ENCODE measurements around the gene ASPG.

The ASPG gene

GRCh38 chr14:104136472-104137296, 51.2 kb downstream of the ASPG start:
- ATAC-seq (replicated peaks; ENCODE audit: extremely low read depth, poor library complexity, severe bottlenecking) = no peak

GRCh38 chr14:104137297-104138097, 52.0 kb downstream of the ASPG start:
- Mint-ChIP-seq H3K36me3 (ENCODE audit: insufficient read depth) (no peaks in the 10 kb centered on the region), H3K27me3 (peaks cover 66% of the 10 kb centered on the region), H3K4me3 (peak overlapping the region; percentile 61), H3K4me1 (peaks cover 4% of the 10 kb centered on the region), H3K27ac (ENCODE audit: low read depth) (no peak overlapping the region), H3K9me3 (no peaks in the 10 kb centered on the region)
- ATAC-seq (replicated peaks; ENCODE audit: extremely low read depth, poor library complexity, severe bottlenecking) (peak; percentile 56), DNase-seq (ENCODE audit: low spot score in 2 of 2) (peak in 1 of 2 donors; percentile 44)

More at GRCh38 chr14:104136472-104137296, 51.2 kb downstream of the ASPG start:
- peak overlapping the region; percentile 61 for H3K4me3 Mint-ChIP-seq
- no peaks in the 10 kb centered on the region for H3K9me3 Mint-ChIP-seq
- H3K36me3 Mint-ChIP-seq (ENCODE audit: insufficient read depth) = no peaks in the 10 kb centered on the region
- H3K27me3 Mint-ChIP-seq = peaks cover 67% of the 10 kb centered on the region
- H3K27ac Mint-ChIP-seq (ENCODE audit: low read depth) = no peak overlapping the region
- no peak for DNase-seq (ENCODE audit: low spot score in 2 of 2)
- peaks cover 4% of the 10 kb centered on the region for H3K4me1 Mint-ChIP-seq

GRCh38 chr14:104138098-104138717, 52.7 kb downstream of the ASPG start, which contains the start of gene KIF26A:
Gene KIF26A, plus strand, starts transcription at chr14:104138587. Its CDS starts 136 bp downstream, at chr14:104138723.
- H3K4me3 Mint-ChIP-seq = peak within 1 kb of the TSS; percentile 16
- H3K36me3 Mint-ChIP-seq (ENCODE audit: insufficient read depth) = no peaks in the 10 kb centered on the region
- H3K9me3 Mint-ChIP-seq = no peaks in the 10 kb centered on the region
- ATAC-seq (replicated peaks; ENCODE audit: extremely low read depth, poor library complexity, severe bottlenecking) (no peak), DNase-seq (ENCODE audit: low spot score in 2 of 2) (no peak)
- peaks cover 4% of the 10 kb centered on the region for H3K4me1 Mint-ChIP-seq
- H3K27ac Mint-ChIP-seq (ENCODE audit: low read depth) = no peak within 1 kb of the TSS
- H3K27me3 Mint-ChIP-seq = peaks cover 65% of the 10 kb centered on the region

GRCh38 chr14:104138718-104139459, 53.4 kb downstream of the ASPG start:
- Mint-ChIP-seq H3K27me3 (peaks cover 58% of the 10 kb centered on the region), H3K9me3 (no peaks in the 10 kb centered on the region), H3K36me3 (ENCODE audit: insufficient read depth) (no peaks in the 10 kb centered on the region), H3K27ac (ENCODE audit: low read depth) (no peak overlapping the region), H3K4me1 (peaks cover 4% of the 10 kb centered on the region), H3K4me3 (peak overlapping the region; percentile 11)
- ATAC-seq (replicated peaks; ENCODE audit: extremely low read depth, poor library complexity, severe bottlenecking) = no peak
- DNase-seq (ENCODE audit: low spot score in 2 of 2) = no peak

GRCh38 chr14:104139460-104140212, 54.1 kb downstream of the ASPG start:
- Mint-ChIP-seq H3K4me3 (peak overlapping the region; percentile 11), H3K9me3 (no peaks in the 10 kb centered on the region), H3K4me1 (peaks cover 4% of the 10 kb centered on the region), H3K27me3 (peaks cover 51% of the 10 kb centered on the region), H3K27ac (ENCODE audit: low read depth) (no peak overlapping the region), H3K36me3 (ENCODE audit: insufficient read depth) (no peaks in the 10 kb centered on the region)
- no peak for ATAC-seq (replicated peaks; ENCODE audit: extremely low read depth, poor library complexity, severe bottlenecking)
- no peak for DNase-seq (ENCODE audit: low spot score in 2 of 2)

GRCh38 chr14:104140213-104140462, 54.6 kb downstream of the ASPG start:
- no peak for DNase-seq (ENCODE audit: low spot score in 2 of 2)
- H3K27ac Mint-ChIP-seq (ENCODE audit: low read depth) = no peak overlapping the region
- H3K9me3 Mint-ChIP-seq = no peaks in the 10 kb centered on the region
- peaks cover 4% of the 10 kb centered on the region for H3K4me1 Mint-ChIP-seq
- ATAC-seq (replicated peaks; ENCODE audit: extremely low read depth, poor library complexity, severe bottlenecking) = no peak
- no peak overlapping the region for H3K4me3 Mint-ChIP-seq
- H3K27me3 Mint-ChIP-seq = peaks cover 46% of the 10 kb centered on the region
- no peaks in the 10 kb centered on the region for H3K36me3 Mint-ChIP-seq (ENCODE audit: insufficient read depth)

- no peak for ATAC-seq (replicated peaks; ENCODE audit: extremely low read depth, poor library complexity, severe bottlenecking)
- H3K27ac Mint-ChIP-seq (ENCODE audit: low read depth) = no peak overlapping the region
- peaks cover 4% of the 10 kb centered on the region for H3K4me1 Mint-ChIP-seq
- no peak for DNase-seq (ENCODE audit: low spot score in 2 of 2)
- H3K4me3 Mint-ChIP-seq = no peak overlapping the region
- no peaks in the 10 kb centered on the region for H3K36me3 Mint-ChIP-seq (ENCODE audit: insufficient read depth)
- no peaks in the 10 kb centered on the region for H3K9me3 Mint-ChIP-seq
- H3K27me3 Mint-ChIP-seq = peaks cover 44% of the 10 kb centered on the region
These were observed 55.2 kb downstream of the ASPG start for GRCh38 chr14:104140463-104141331.

GRCh38 chr14:104141621-104142091, 56.2 kb downstream of the ASPG start:
- no peak for DNase-seq (ENCODE audit: low spot score in 2 of 2)
- Mint-ChIP-seq H3K36me3 (ENCODE audit: insufficient read depth) (no peaks in the 10 kb centered on the region), H3K9me3 (no peaks in the 10 kb centered on the region), H3K27me3 (peaks cover 50% of the 10 kb centered on the region), H3K4me3 (no peak overlapping the region), H3K4me1 (peaks cover 4% of the 10 kb centered on the region), H3K27ac (ENCODE audit: low read depth) (no peak overlapping the region)
- no peak for ATAC-seq (replicated peaks; ENCODE audit: extremely low read depth, poor library complexity, severe bottlenecking)

- Mint-ChIP-seq H3K9me3 (no peaks in the 10 kb centered on the region), H3K4me3 (no peak overlapping the region), H3K36me3 (ENCODE audit: insufficient read depth) (no peaks in the 10 kb centered on the region), H3K4me1 (no peaks in the 10 kb centered on the region), H3K27me3 (peaks cover 43% of the 10 kb centered on the region), H3K27ac (ENCODE audit: low read depth) (no peak overlapping the region)
- ATAC-seq (replicated peaks; ENCODE audit: extremely low read depth, poor library complexity, severe bottlenecking) = no peak
- no peak for DNase-seq (ENCODE audit: low spot score in 2 of 2)
These were observed 56.8 kb downstream of the ASPG start for GRCh38 chr14:104142136-104142945.

GRCh38 chr14:104142946-104143470, 57.5 kb downstream of the ASPG start:
- Mint-ChIP-seq H3K36me3 (ENCODE audit: insufficient read depth) (no peaks in the 10 kb centered on the region), H3K4me1 (no peaks in the 10 kb centered on the region), H3K27me3 (peaks cover 50% of the 10 kb centered on the region), H3K27ac (ENCODE audit: low read depth) (no peak overlapping the region), H3K9me3 (no peaks in the 10 kb centered on the region), H3K4me3 (no peak overlapping the region)
- DNase-seq (ENCODE audit: low spot score in 2 of 2) = no peak
- ATAC-seq (replicated peaks; ENCODE audit: extremely low read depth, poor library complexity, severe bottlenecking) = no peak
